Testis (tissue), 3 donors: Measurements from ENCODE around the gene PRR23E. TPM values are rescaled to one million over a fixed set of nuclear protein-coding genes. Genes with fewer than 3 reads are reported as not detected.

Source experiments
- DNase-seq: peaks from one replicate; pipeline ENCODE4 v3.0.0-alpha.2; 2019
- H3K27ac ChIP-seq, 2 donors: fragments of 200-600 bp; sonication (generic); one replicate each; pipeline ENCODE4 v1.5.1; 2019
- H3K27me3 ChIP-seq: fragments of 200-600 bp; sonication (generic); one replicate; pipeline ENCODE4 v1.5.1; 2019
- H3K36me3 ChIP-seq: fragments of 200-600 bp; sonication (generic); one replicate; pipeline ENCODE4 v1.5.1; 2017; ENCODE audit warnings: low read depth; ENCODE audit errors: missing control alignments
- H3K4me1 ChIP-seq: fragments of 200-600 bp; sonication (generic); one replicate; pipeline ENCODE4 v1.5.1; 2019
- H3K4me3 ChIP-seq, 2 donors: fragments of 200-600 bp; sonication (generic); one replicate each; pipeline ENCODE4 v1.5.1; 2017 to 2019
- H3K9me3 ChIP-seq: fragments of 200-600 bp; sonication (generic); one replicate; pipeline ENCODE4 v1.5.1; 2017
- POLR2A ChIP-seq: fragments of 450-650 bp; IDR thresholded peaks from one replicate; pipeline ENCODE4 v1.6.1; 2017; ENCODE audit warnings: antibody characterized with exemption, mild to moderate bottlenecking, moderate library complexity
- WGBS, 2 donors: methylation state at CpG; one replicate each; pipeline ENCODE4 v1.1.5; 2018; 5-methylcytosine and 5-hydroxymethylcytosine counted together
- intact Hi-C: fragments of 100-400 bp; cut with DNase I; formaldehyde crosslinking; loops from one replicate; pipeline ENCODE4 v1.15.1; 2023; ENCODE audit warnings: low total_unique reads
- polyA plus RNA-seq: library from polyadenylated mRNA; stranded (reverse); fragments of 350-450 nt; fragmentation: Illumina TruSeq; extraction: RNeasy Lipid Tissue Mini Kit (QIAGEN cat#74804); gene quantifications from one replicate; pipeline ENCODE4 v1.2.3, GENCODE V29; 2014; ENCODE audit warnings: low read depth, low replicate concordance; ENCODE audit not compliant: insufficient read depth
- total RNA-seq, 2 donors: library from RNA; depleted of rRNA; stranded (reverse); fragments of >200 nt; gene quantifications; one replicate each; pipeline ENCODE4 v1.2.3, GENCODE V29; 2016
- TF ChIP-seq, protein P1 (sequence below), 3 experiments: fragments of 450-650 bp in 2 of 3; fragments of 200-600 bp in 1 of 3; sonication (generic) in 1 of 3; IDR thresholded peaks; one replicate each; pipeline ENCODE4 v1.5.1; 2016 to 2019; ENCODE audit warnings: antibody characterized with exemption in 3 of 3, mild to moderate bottlenecking in 2 of 3, moderate library complexity in 1 of 3

The PRR23E gene
- total and polyA plus RNA-seq, 3 donors from 2014 or later = 0.87 to 1.5 (median 1.0) TPM

GRCh38 chr3:127151992-127152650 is 40.8 kb upstream of the PRR23E start:
- TF ChIP-seq, protein P1, sequence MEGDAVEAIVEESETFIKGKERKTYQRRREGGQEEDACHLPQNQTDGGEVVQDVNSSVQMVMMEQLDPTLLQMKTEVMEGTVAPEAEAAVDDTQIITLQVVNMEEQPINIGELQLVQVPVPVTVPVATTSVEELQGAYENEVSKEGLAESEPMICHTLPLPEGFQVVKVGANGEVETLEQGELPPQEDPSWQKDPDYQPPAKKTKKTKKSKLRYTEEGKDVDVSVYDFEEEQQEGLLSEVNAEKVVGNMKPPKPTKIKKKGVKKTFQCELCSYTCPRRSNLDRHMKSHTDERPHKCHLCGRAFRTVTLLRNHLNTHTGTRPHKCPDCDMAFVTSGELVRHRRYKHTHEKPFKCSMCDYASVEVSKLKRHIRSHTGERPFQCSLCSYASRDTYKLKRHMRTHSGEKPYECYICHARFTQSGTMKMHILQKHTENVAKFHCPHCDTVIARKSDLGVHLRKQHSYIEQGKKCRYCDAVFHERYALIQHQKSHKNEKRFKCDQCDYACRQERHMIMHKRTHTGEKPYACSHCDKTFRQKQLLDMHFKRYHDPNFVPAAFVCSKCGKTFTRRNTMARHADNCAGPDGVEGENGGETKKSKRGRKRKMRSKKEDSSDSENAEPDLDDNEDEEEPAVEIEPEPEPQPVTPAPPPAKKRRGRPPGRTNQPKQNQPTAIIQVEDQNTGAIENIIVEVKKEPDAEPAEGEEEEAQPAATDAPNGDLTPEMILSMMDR (IDR thresholded peaks at IDR 0.05) = no peak
- no peak for TF ChIP-seq POLR2A
- 83 to 84% methylated on average over 2 of the region's 2 CpGs for WGBS, 2 donors

GRCh38 chr3:127152684-127153505 is 40.0 kb upstream of the PRR23E start:
- 81 to 86% methylated on average over 3 to 10 of the region's 10 CpGs for WGBS, 2 donors
- no peaks in the 10 kb centered on the region for H3K9me3 ChIP-seq
- no peak for DNase-seq
- no peak overlapping the region for H3K4me3 ChIP-seq
- H3K27ac ChIP-seq = no peak overlapping the region
- intact Hi-C loops = no loop called here
- no peaks in the 10 kb centered on the region for H3K27me3 ChIP-seq
- no peaks in the 10 kb centered on the region for H3K4me1 ChIP-seq
- TF ChIP-seq POLR2A = no peak
- TF ChIP-seq, protein P1 (IDR thresholded peaks at IDR 0.05) = no peak
- H3K36me3 ChIP-seq = no peaks in the 10 kb centered on the region

More at GRCh38 chr3:127151992-127152650, 40.8 kb upstream of the PRR23E start:
- intact Hi-C loops = no loop called here
- Histone ChIP-seq H3K4me1 (no peaks in the 10 kb centered on the region), H3K36me3 (no peaks in the 10 kb centered on the region), H3K27me3 (no peaks in the 10 kb centered on the region), H3K27ac (no peak overlapping the region), H3K9me3 (no peaks in the 10 kb centered on the region), H3K4me3 (no peak overlapping the region)
- no peak for DNase-seq

- Histone ChIP-seq H3K9me3 (no peaks in the 10 kb centered on the region), H3K27ac (no peak overlapping the region), H3K27me3 (no peaks in the 10 kb centered on the region), H3K4me1 (no peaks in the 10 kb centered on the region), H3K36me3 (no peaks in the 10 kb centered on the region), H3K4me3 (no peak overlapping the region)
- intact Hi-C loops = no loop called here
- WGBS, 2 donors = 73 to 78% methylated on average over 4 to 5 of the region's 5 CpGs
- no peak for DNase-seq
- TF ChIP-seq POLR2A = no peak
- TF ChIP-seq, protein P1 (IDR thresholded peaks at IDR 0.05) = no peak
Observed at GRCh38 chr3:127153506-127153815, 39.5 kb upstream of the PRR23E start.

- Histone ChIP-seq H3K4me3 (no peak overlapping the region), H3K4me1 (no peaks in the 10 kb centered on the region), H3K27ac (no peak overlapping the region), H3K9me3 (no peaks in the 10 kb centered on the region), H3K36me3 (no peaks in the 10 kb centered on the region), H3K27me3 (no peaks in the 10 kb centered on the region)
- intact Hi-C loops = no loop called here
- no peak for DNase-seq
- 52 to 55% methylated on average over 15 to 16 of the region's 16 CpGs for WGBS, 2 donors
- TF ChIP-seq, protein P1 (IDR thresholded peaks at IDR 0.05) = no peak
- TF ChIP-seq POLR2A = no peak
Observed at GRCh38 chr3:127156338-127157050, 36.4 kb upstream of the PRR23E start.
